Cardiac muscle cell (in vitro differentiated cells and primary cell): ENCODE results near the gene BST1. TPM values are rescaled to one million over a fixed set of nuclear protein-coding genes. Genes with fewer than 3 reads are reported as not detected.

Experiments used
- DNase-seq, 2 donors: peaks; one replicate each; pipeline versions ENCODE4 v3.0.0 to v3.0.0-alpha.2; 2010 to 2017; ENCODE audit warnings: low read depth in 1 of 2, low spot score in 1 of 2
- H3K27ac ChIP-seq: fragments of 200-600 bp; sonication (generic); 2 replicates; pipeline ENCODE4 v1.5.1; 2016
- H3K27me3 ChIP-seq: fragments of 200-600 bp; sonication (generic); 2 replicates; pipeline ENCODE4 v1.6.0; 2016; ENCODE audit warnings: control low read depth
- H3K36me3 ChIP-seq: fragments of 200-600 bp; sonication (generic); 2 replicates; pipeline ENCODE4 v1.5.1; 2016; ENCODE audit warnings: control low read depth
- H3K4me1 ChIP-seq: fragments of 200-600 bp; sonication (generic); 2 replicates; pipeline ENCODE4 v1.8.1; 2017; ENCODE audit warnings: low read depth, mild to moderate bottlenecking, mixed run types
- H3K4me3 ChIP-seq: fragments of 200-600 bp; sonication (generic); 2 replicates; pipeline ENCODE4 v1.5.1; 2016; ENCODE audit warnings: mild to moderate bottlenecking
- H3K9me3 ChIP-seq: fragments of 200-600 bp; sonication (generic); 2 replicates; pipeline ENCODE4 v1.5.1; 2017; ENCODE audit warnings: low read depth, mild to moderate bottlenecking, control low read depth
- polyA plus RNA-seq: library from polyadenylated mRNA; unstranded; fragments of >200 nt; fragmentation: Nextera tagmentation; extraction: Ambion mirVana; gene quantifications from 2 replicates; pipeline ENCODE4 v1.2.1, GENCODE V29; 2016
- total RNA-seq: library from RNA; depleted of rRNA; stranded (reverse); fragments of >200 nt; gene quantifications from 2 replicates; pipeline ENCODE4 v1.2.3, GENCODE V29; 2016
- TF ChIP-seq, protein P1 (sequence below): IDR thresholded peaks from 2 replicates; pipeline ENCODE4 v1.5.1; 2012; ENCODE audit warnings: low read depth, mild to moderate bottlenecking, low read length

Gene BST1
- total and polyA plus RNA-seq, 2 experiments from 2014 or later: 0.09 to 0.35 TPM

DNA sequence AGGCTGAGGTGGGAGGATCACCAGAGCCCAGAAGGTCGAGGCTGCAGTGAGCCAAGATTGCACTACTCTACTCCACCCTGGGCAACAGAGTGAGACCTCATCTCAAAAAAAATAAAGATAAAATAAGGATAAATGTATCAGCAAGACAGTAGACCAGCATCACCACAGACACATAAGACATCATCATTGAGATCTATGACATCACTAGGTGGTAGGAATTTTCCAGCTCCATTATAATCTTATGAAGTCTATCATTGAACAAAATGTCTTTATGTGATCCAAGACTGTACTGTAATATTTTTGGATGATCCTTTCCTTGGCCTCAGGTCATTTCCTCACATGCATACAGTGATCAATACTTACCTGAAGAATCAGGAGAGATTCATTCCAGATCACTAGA, 29.5 kb upstream of the BST1 start:
- TF ChIP-seq, protein P1, sequence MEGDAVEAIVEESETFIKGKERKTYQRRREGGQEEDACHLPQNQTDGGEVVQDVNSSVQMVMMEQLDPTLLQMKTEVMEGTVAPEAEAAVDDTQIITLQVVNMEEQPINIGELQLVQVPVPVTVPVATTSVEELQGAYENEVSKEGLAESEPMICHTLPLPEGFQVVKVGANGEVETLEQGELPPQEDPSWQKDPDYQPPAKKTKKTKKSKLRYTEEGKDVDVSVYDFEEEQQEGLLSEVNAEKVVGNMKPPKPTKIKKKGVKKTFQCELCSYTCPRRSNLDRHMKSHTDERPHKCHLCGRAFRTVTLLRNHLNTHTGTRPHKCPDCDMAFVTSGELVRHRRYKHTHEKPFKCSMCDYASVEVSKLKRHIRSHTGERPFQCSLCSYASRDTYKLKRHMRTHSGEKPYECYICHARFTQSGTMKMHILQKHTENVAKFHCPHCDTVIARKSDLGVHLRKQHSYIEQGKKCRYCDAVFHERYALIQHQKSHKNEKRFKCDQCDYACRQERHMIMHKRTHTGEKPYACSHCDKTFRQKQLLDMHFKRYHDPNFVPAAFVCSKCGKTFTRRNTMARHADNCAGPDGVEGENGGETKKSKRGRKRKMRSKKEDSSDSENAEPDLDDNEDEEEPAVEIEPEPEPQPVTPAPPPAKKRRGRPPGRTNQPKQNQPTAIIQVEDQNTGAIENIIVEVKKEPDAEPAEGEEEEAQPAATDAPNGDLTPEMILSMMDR: no peak
- H3K27ac ChIP-seq: no peak overlapping the region
- H3K4me3 ChIP-seq: no peak overlapping the region
- no peaks in the 10 kb centered on the region for H3K9me3 ChIP-seq
- DNase-seq: no peak
- no peaks in the 10 kb centered on the region for H3K36me3 ChIP-seq
- no peaks in the 10 kb centered on the region for H3K27me3 ChIP-seq
- peaks cover 4% of the 10 kb centered on the region for H3K4me1 ChIP-seq

DNA sequence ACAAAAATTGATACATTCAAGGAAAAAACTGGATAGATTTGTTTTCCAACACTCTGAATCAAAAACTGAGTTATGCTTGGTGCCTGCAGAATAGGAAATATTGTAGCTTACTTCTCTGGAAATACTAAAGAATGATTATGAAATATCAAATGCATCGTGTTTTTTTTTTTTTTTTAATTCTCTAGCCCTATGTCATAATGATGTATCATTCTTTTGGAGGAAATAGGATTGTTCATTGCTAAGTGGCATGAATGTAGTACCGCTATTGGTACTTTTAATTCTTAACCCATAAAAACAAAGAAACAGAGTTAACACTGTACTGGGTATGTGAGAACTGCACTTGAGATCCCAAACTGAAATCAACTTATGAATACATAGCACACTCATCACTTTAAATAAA, 28.8 kb upstream of the BST1 start:
- Histone ChIP-seq H3K27ac (no peak overlapping the region), H3K4me3 (no peak overlapping the region), H3K4me1 (peaks cover 4% of the 10 kb centered on the region), H3K36me3 (no peaks in the 10 kb centered on the region), H3K27me3 (no peaks in the 10 kb centered on the region), H3K9me3 (no peaks in the 10 kb centered on the region)
- DNase-seq: no peak
- TF ChIP-seq, protein P1: no peak

DNA sequence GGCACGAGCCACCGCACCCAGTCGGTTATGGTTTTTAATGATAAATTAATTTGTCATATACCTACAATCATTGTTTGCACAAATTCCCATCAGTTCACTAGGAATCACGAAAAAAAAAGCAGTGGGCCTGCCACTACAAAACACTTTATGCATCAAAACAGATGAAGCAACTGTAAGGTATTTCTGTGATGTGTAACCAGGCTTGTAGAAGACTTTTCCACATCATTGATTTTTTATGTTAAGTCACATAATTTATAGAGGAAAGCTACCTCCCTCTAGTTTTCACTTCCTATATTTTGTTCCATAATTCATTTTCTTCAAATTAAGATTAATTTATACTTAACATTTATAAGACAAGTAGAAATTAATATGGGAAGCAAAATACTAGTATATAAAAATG, 27.9 kb upstream of the BST1 start:
- Histone ChIP-seq H3K4me1 (peaks cover 4% of the 10 kb centered on the region), H3K9me3 (no peaks in the 10 kb centered on the region), H3K27ac (no peak overlapping the region), H3K27me3 (no peaks in the 10 kb centered on the region), H3K36me3 (no peaks in the 10 kb centered on the region), H3K4me3 (no peak overlapping the region)
- TF ChIP-seq, protein P1: no peak
- DNase-seq: no peak

DNA sequence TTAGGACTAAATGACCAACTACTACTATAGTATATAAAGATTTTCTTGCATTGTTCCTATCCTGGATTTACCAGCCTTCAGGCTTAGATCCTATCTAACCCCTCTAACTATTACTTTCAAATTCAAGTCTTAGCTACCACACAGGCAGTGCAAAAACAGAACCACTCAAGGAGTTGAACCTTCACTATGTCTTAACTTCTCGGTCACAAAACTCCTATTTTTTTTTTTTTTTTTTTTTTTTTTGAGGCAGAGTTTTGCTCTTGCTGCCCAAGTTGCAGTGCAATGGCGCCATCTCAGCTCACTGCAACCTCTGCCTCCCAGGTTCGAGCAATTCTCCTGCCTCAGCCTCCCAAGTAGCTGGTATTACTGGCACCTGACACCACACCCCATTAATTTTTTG, 27.5 kb upstream of the BST1 start:
- TF ChIP-seq, protein P1: no peak
- Histone ChIP-seq H3K4me3 (no peak overlapping the region), H3K9me3 (no peaks in the 10 kb centered on the region), H3K36me3 (no peaks in the 10 kb centered on the region), H3K4me1 (peaks cover 3% of the 10 kb centered on the region), H3K27ac (no peak overlapping the region), H3K27me3 (no peaks in the 10 kb centered on the region)
- no peak for DNase-seq

DNA sequence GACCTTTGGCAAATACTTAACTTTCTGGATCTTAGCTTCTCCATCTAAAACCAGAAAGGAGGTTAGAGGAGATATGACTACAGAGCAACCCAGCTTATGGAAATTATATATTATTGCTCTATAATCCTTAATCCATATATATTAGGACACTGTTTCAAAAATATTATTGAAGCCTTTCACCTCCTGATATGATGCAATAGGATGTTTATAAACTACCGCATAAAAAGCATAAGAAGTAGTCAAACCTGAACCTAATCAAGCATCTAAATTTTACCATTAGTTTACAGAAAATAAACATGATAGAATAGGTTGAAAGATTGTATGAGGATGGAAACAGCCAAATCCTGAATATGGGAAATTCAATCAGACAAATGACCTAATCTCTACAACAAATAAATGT, 26.8 kb upstream of the BST1 start:
- H3K4me3 ChIP-seq: no peak overlapping the region
- no peaks in the 10 kb centered on the region for H3K36me3 ChIP-seq
- no peak for DNase-seq
- no peaks in the 10 kb centered on the region for H3K27me3 ChIP-seq
- no peaks in the 10 kb centered on the region for H3K9me3 ChIP-seq
- TF ChIP-seq, protein P1: no peak
- no peak overlapping the region for H3K27ac ChIP-seq
- H3K4me1 ChIP-seq: no peaks in the 10 kb centered on the region

DNA sequence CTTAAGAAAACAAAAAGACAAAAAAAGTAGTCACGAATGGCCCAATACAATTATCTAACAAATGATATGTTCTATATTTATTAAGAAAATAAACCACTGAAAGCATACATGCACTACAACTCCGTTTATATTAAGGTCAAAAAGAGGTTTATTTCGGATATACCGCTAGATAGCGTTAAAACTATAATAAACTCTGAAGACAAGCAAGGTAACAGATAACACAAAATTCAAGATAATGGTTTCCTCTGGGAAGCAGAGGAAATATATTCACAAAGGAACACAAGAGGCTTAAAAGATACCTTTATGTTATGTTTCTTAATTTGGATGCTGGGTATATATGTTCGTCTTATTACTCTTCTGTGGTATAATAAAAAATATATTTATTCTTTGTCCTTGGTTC, 26.0 kb upstream of the BST1 start:
- H3K4me3 ChIP-seq: no peak overlapping the region
- no peaks in the 10 kb centered on the region for H3K4me1 ChIP-seq
- TF ChIP-seq, protein P1: no peak
- H3K27me3 ChIP-seq: no peaks in the 10 kb centered on the region
- no peak for DNase-seq
- H3K9me3 ChIP-seq: no peaks in the 10 kb centered on the region
- no peak overlapping the region for H3K27ac ChIP-seq
- no peaks in the 10 kb centered on the region for H3K36me3 ChIP-seq
